RWPE1 (cell line): ENCODE results near the gene MARCHF2.
A peak's percentile ranks its signal among the peaks of the same experiment; 100 is the strongest.

Experiments used
- CTCF ChIA-PET: fragments of 350-600 bp; sonication (Branson Sonifier 250); formaldehyde crosslinking; extraction: SDS; loops from one replicate; lab custom pipeline; 2021; lab: Yijun Ruan, JAX
- POLR2A ChIA-PET: fragments of 400-600 bp; formaldehyde crosslinking; extraction: SDS; loops from one replicate; lab custom pipeline; 2020; ENCODE audit warnings: antibody characterized with exemption; ENCODE audit not compliant: low non-redundant PET; lab: Yijun Ruan, JAX
- DNase-seq: peaks from one replicate; pipeline ENCODE4 v3.0.0; 2012; ENCODE audit warnings: low spot score
- H3K27ac ChIP-seq: fragments of 450-650 bp; 2 replicates; pipeline ENCODE4 v1.5.1; 2017
- TF ChIP-seq, protein P1 (sequence below): fragments of 450-650 bp; conservative IDR thresholded peaks from 2 replicates; pipeline ENCODE4 v1.5.1; 2017; ENCODE audit warnings: low read depth, mild to moderate bottlenecking

MARCHF2 gene

DNA sequence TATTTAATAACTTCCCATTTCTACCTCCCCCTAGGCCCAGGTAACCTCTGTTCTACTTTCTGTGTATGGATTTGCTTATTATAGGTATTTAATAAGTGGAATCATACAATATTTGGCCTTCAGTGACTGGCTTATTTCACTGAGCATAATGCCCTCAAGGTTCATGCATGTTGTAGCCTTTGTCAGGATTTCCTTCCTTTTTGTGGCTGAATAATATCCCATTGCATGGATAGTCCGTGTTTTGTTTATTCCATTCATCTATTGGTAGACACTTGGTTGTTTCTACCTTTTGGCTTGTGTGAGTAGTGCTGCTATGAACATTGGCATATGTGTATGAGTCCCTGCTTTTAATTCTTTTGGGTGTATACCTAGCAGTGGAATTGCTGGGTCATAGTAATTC, 41.1 kb downstream of the MARCHF2 start:
- CTCF ChIA-PET: no interaction called here
- TF ChIP-seq, protein P1, sequence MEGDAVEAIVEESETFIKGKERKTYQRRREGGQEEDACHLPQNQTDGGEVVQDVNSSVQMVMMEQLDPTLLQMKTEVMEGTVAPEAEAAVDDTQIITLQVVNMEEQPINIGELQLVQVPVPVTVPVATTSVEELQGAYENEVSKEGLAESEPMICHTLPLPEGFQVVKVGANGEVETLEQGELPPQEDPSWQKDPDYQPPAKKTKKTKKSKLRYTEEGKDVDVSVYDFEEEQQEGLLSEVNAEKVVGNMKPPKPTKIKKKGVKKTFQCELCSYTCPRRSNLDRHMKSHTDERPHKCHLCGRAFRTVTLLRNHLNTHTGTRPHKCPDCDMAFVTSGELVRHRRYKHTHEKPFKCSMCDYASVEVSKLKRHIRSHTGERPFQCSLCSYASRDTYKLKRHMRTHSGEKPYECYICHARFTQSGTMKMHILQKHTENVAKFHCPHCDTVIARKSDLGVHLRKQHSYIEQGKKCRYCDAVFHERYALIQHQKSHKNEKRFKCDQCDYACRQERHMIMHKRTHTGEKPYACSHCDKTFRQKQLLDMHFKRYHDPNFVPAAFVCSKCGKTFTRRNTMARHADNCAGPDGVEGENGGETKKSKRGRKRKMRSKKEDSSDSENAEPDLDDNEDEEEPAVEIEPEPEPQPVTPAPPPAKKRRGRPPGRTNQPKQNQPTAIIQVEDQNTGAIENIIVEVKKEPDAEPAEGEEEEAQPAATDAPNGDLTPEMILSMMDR: no peak
- no peak for DNase-seq
- POLR2A ChIA-PET: no interaction called here
- H3K27ac ChIP-seq: no peak overlapping the region

DNA sequence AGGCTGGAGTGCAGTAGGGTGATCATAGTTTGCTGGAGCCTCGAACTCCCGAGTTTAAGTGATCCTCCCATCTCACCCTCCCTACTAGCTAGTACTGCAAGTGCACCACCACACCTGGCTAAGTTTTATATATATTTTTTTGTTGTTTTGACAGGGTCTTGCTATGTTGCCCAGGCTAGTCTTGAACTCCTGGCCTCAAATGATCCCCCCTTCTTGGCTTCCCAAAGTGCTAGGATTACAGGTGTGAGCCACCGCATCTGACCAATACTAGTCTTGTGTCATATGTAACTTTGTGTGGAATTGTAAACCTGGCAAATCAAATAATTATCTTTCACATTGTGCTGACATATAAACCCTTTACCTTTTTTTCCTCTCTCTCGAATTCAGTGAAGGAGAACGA, 41.9 kb downstream of the MARCHF2 start:
- POLR2A ChIA-PET: no interaction called here
- CTCF ChIA-PET: no interaction called here
- no peak for DNase-seq
- no peak overlapping the region for H3K27ac ChIP-seq
- TF ChIP-seq, protein P1: no peak

DNA sequence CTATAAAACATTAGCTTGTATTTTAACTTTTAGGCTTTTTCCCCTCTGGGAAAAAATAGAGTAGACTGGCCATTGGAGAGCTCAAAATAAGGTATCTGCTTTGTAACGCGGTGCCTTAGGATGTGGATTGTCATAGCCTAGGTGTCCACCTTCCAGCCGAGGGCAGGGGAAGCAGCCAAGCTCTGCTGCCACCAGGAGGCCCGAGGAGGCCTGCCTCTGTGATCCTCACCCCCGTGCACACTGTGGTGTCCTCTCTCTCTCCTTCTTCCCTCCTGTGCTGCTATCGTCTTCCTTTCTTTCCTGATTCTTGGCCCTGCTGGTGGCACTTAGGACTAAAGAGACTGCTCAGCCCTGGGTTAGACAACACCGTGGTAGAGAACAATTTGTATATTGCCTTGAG, 43.0 kb downstream of the MARCHF2 start:
- POLR2A ChIA-PET: interaction anchor here (0.6 to 0.7 kb wide), 2 partner anchors 12 to 86 kb away, joined by 5 to 11 read pairs; no protein-coding TSS in a partner anchor
- no peak for DNase-seq
- CTCF ChIA-PET: interaction anchor here (0.6 to 1.1 kb wide), 2 partner anchors 102 to 110 kb away, joined by 4 to 6 read pairs; no protein-coding TSS in a partner anchor
- TF ChIP-seq, protein P1: no peak
- H3K27ac ChIP-seq: no peak overlapping the region

DNA sequence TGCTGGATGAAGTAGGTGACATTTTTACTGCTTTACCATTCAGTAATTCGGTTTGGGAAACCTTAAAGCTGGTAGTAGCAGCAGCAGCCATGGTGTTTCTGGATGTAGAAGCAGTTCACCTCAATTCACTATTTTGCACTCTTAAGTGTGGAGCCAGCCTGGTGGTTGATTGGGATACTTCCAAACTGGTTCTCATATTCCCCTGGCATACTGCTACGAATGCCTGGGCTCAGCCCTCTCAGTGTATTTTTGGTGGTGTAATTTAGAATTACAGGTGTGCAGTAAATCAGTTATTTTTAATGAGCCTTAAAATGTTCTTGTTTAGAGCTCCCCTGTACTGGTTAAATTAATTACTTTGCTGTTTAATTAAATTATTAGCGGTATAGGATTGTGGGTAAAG, 44.1 kb downstream of the MARCHF2 start:
- H3K27ac ChIP-seq: no peak overlapping the region
- DNase-seq: no peak
- POLR2A ChIA-PET: no interaction called here
- TF ChIP-seq, protein P1: no peak
- CTCF ChIA-PET: no interaction called here

DNA sequence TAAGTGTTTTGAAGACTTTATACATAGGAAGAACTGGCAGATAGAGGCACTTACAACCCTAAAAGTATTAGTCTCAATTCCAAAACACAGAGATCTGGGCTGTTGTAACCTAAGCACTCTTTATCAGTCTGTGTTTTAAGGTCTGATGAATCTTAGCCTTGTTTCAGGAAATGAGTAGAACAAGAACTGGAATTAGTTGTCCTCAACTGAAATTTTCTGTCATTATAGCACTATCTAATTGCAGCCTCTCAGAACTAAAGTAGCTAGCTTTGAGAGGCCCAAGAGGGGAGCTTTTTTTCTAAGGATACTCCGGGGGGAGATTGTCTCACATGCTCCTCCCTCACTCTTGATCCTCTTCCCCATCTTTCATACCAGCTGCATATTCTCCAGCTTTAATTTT, 44.7 kb downstream of the MARCHF2 start:
- TF ChIP-seq, protein P1: no peak
- ChIA-PET CTCF (interaction anchor here (0.9 to 1.0 kb wide), 2 partner anchors 10 to 16 kb away, joined by 3 read pairs; no protein-coding TSS in a partner anchor), POLR2A (no interaction called here)
- H3K27ac ChIP-seq: no peak overlapping the region
- DNase-seq: no peak

DNA sequence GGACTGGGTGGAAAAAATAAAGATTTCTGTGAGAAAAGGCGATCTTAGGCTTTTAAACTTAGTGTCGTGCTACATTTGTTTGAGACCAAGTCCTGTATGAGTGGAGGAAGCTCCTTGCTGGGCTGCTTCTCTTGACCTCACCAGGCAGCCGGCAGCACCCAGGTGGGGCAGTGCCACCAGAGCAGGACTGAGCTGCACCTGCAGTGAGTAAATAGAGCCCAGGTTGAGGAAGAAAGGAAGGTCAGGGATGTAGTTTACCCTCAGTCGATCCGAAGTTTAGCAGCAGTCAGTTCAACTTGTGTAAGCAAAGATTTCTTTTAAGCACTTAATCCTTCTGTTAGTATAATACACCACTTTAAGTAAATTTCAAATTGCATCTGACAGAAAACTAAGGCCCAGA, 45.3 kb downstream of the MARCHF2 start:
- POLR2A ChIA-PET: no interaction called here
- H3K27ac ChIP-seq: peak overlapping the region; percentile 30; the same call in 1 of the 2 replicates
- CTCF ChIA-PET: interaction anchor here (0.9 to 1.0 kb wide), 2 partner anchors 10 to 16 kb away, joined by 3 read pairs; no protein-coding TSS in a partner anchor

More for the DNA sequence above, 45.3 kb downstream of the MARCHF2 start:
- TF ChIP-seq, protein P1: no peak
- DNase-seq: no peak
